Uterus (tissue), 2 donors: Measurements from ENCODE around the gene KRT24.

Source experiments
- POLR2A ChIP-seq, 2 donors: fragments of 450-650 bp; IDR thresholded peaks; one replicate each; pipeline ENCODE4 v1.6.1; 2016; ENCODE audit warnings: antibody characterized with exemption in 2 of 2, mild to moderate bottlenecking in 1 of 2, moderate library complexity in 1 of 2
- TF ChIP-seq, protein P1 (sequence below), 4 experiments: fragments of 200-600 bp in 2 of 4; fragments of 450-650 bp in 2 of 4; sonication (generic) in 2 of 4; IDR thresholded peaks; one replicate each; pipeline ENCODE4 v1.5.1; 2016 to 2019; ENCODE audit warnings: antibody characterized with exemption in 4 of 4, mild to moderate bottlenecking in 2 of 4, moderate library complexity in 1 of 4

DNA sequence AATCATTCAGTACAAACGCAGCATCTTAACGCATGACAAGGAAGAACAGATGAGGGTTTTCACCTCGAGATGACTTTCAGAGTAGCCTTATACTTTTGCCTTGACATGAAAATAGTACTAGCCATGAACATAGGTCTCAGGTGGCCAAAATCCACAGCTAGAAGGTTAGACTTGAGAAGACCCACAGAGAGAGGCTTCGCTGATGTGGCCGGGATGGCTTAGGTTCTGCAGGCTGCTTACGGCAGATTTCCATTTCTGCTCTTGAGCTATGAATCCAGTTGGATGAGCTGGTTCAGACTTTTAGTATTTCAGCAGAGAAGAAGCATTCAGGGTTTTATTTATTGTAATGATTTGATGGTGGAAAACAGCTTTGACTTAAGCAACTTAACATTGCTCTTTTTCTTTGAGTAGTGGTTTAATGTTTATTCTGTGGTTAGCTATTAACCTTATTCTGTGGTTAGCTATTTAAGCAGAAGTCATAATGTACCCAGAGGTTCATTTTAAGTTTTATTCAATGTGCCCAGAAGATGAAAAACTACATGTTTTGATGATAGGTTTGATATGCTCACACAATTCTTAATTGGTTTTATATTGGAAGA lies 7.6 kb downstream of the KRT24 start:
- TF ChIP-seq, protein P1, sequence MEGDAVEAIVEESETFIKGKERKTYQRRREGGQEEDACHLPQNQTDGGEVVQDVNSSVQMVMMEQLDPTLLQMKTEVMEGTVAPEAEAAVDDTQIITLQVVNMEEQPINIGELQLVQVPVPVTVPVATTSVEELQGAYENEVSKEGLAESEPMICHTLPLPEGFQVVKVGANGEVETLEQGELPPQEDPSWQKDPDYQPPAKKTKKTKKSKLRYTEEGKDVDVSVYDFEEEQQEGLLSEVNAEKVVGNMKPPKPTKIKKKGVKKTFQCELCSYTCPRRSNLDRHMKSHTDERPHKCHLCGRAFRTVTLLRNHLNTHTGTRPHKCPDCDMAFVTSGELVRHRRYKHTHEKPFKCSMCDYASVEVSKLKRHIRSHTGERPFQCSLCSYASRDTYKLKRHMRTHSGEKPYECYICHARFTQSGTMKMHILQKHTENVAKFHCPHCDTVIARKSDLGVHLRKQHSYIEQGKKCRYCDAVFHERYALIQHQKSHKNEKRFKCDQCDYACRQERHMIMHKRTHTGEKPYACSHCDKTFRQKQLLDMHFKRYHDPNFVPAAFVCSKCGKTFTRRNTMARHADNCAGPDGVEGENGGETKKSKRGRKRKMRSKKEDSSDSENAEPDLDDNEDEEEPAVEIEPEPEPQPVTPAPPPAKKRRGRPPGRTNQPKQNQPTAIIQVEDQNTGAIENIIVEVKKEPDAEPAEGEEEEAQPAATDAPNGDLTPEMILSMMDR (IDR thresholded peaks at IDR 0.05), result no peak
- no peak for TF ChIP-seq POLR2A (IDR thresholded peaks at IDR 0.05)
